Smooth muscle cell (in vitro differentiated cells): ENCODE results near the gene TEX13B. TPM values are rescaled to one million over a fixed set of nuclear protein-coding genes. Genes with fewer than 3 reads are reported as not detected.

Experiments
- DNase-seq: peaks from one replicate; lab custom pipeline; 2025; ENCODE audit not compliant: unreplicated experiment; lab: John Stamatoyannopoulos, UW
- H2AFZ ChIP-seq: fragments of 200-600 bp; sonication (generic); 2 replicates; pipeline ENCODE4 v1.6.0; 2016; ENCODE audit warnings: antibody characterized with exemption, low read depth, mild to moderate bottlenecking
- H3F3A ChIP-seq: fragments of 200-600 bp; sonication (generic); 2 replicates; pipeline ENCODE4 v1.6.0; 2017; ENCODE audit warnings: antibody characterized with exemption, low read depth
- H3K27ac ChIP-seq: fragments of 200-600 bp; sonication (generic); 2 replicates; pipeline ENCODE4 v1.5.1; 2016; ENCODE audit warnings: low read depth, mild to moderate bottlenecking
- H3K27me3 ChIP-seq: fragments of 200-600 bp; sonication (generic); 2 replicates; pipeline ENCODE4 v1.6.1; 2016; ENCODE audit warnings: low read depth, mild to moderate bottlenecking
- H3K36me3 ChIP-seq: fragments of 200-600 bp; sonication (generic); 2 replicates; pipeline ENCODE4 v1.5.1; 2016; ENCODE audit warnings: low read depth
- H3K4me1 ChIP-seq: fragments of 200-600 bp; sonication (generic); 2 replicates; pipeline ENCODE4 v1.5.1; 2016; ENCODE audit warnings: low read depth
- H3K4me2 ChIP-seq: fragments of 200-600 bp; sonication (generic); 2 replicates; pipeline ENCODE4 v1.6.0; 2016; ENCODE audit warnings: mild to moderate bottlenecking
- H3K4me3 ChIP-seq: fragments of 200-600 bp; sonication (generic); 2 replicates; pipeline ENCODE4 v1.5.1; 2016; ENCODE audit warnings: mild to moderate bottlenecking
- H3K79me2 ChIP-seq: fragments of 200-600 bp; sonication (generic); 2 replicates; pipeline ENCODE4 v1.6.0; 2016; ENCODE audit warnings: low read depth, mild to moderate bottlenecking
- H3K9ac ChIP-seq: fragments of 200-600 bp; sonication (generic); 2 replicates; pipeline ENCODE4 v1.6.0; 2016; ENCODE audit warnings: low read depth
- H3K9me3 ChIP-seq: fragments of 200-600 bp; sonication (generic); replicated peaks from 2 replicates; pipeline ENCODE4 v1.5.1; 2016; ENCODE audit warnings: low read depth
- H4K20me1 ChIP-seq: fragments of 200-600 bp; sonication (generic); 2 replicates; pipeline ENCODE4 v1.6.0; 2016; ENCODE audit warnings: low read depth
- WGBS: methylation state at CpG from one replicate; pipeline ENCODE4 v1.1.7; 2016; ENCODE audit warnings: low lambda C conversion rate; 5-methylcytosine and 5-hydroxymethylcytosine counted together
- polyA plus RNA-seq: library from polyadenylated mRNA; unstranded; fragments of >200 nt; fragmentation: Nextera tagmentation; extraction: Ambion mirVana; gene quantifications from 2 replicates; pipeline ENCODE4 v1.2.1, GENCODE V29; 2016
- total RNA-seq: library from RNA; depleted of rRNA; stranded (reverse); fragments of >200 nt; gene quantifications from 2 replicates; pipeline ENCODE4 v1.2.3, GENCODE V29; 2014
- TF ChIP-seq, protein P1 (sequence below): fragments of 200-600 bp; sonication (generic); IDR thresholded peaks from 2 replicates; pipeline ENCODE4 v1.5.1; 2017; ENCODE audit warnings: borderline replicate concordance, mild to moderate bottlenecking, antibody characterized with exemption; ENCODE audit not compliant: insufficient read depth, poor library complexity, severe bottlenecking

Gene TEX13B
- total and polyA plus RNA-seq, 2 experiments from 2014 or later = not detected

GRCh38 chrX:107940095-107940494 is 42.1 kb downstream of the TEX13B start:
- Histone ChIP-seq H3K36me3 (no peaks in the 10 kb centered on the region), H2AFZ (no peak overlapping the region), H3K4me1 (no peaks in the 10 kb centered on the region), H3K27me3 (no peaks in the 10 kb centered on the region), H3K4me2 (no peak overlapping the region), H3K27ac (no peak overlapping the region), H3K9ac (no peak overlapping the region), H3K4me3 (no peak overlapping the region), H3K9me3 (no peaks in the 10 kb centered on the region), H3F3A (no peaks in the 10 kb centered on the region), H3K79me2 (no peaks in the 10 kb centered on the region), H4K20me1 (no peaks in the 10 kb centered on the region)
- TF ChIP-seq, protein P1, sequence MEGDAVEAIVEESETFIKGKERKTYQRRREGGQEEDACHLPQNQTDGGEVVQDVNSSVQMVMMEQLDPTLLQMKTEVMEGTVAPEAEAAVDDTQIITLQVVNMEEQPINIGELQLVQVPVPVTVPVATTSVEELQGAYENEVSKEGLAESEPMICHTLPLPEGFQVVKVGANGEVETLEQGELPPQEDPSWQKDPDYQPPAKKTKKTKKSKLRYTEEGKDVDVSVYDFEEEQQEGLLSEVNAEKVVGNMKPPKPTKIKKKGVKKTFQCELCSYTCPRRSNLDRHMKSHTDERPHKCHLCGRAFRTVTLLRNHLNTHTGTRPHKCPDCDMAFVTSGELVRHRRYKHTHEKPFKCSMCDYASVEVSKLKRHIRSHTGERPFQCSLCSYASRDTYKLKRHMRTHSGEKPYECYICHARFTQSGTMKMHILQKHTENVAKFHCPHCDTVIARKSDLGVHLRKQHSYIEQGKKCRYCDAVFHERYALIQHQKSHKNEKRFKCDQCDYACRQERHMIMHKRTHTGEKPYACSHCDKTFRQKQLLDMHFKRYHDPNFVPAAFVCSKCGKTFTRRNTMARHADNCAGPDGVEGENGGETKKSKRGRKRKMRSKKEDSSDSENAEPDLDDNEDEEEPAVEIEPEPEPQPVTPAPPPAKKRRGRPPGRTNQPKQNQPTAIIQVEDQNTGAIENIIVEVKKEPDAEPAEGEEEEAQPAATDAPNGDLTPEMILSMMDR = no peak
- DNase-seq = no peak
- WGBS = 77% methylated on average over 3 of the region's 3 CpGs

DNA sequence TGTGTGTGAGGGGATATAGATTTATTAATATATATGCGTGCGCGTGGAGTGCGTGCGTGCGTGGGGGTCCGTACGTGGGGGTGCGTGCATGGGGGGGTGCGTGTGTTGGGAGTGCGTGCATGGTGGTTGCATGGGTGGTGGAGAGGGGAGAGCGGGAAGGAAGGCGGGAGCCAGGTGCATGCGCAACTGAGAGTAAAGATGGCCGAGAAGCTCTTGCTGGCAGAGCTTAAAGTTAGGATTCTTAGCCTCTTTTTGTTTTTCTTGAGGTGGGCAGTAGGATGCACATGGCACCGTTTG is 45.8 kb downstream of the TEX13B start:
- Histone ChIP-seq H3K36me3 (no peaks in the 10 kb centered on the region), H3K4me3 (peak overlapping the region; percentile 48)
- 53% methylated on average over 16 of the region's 16 CpGs for WGBS

DNA sequence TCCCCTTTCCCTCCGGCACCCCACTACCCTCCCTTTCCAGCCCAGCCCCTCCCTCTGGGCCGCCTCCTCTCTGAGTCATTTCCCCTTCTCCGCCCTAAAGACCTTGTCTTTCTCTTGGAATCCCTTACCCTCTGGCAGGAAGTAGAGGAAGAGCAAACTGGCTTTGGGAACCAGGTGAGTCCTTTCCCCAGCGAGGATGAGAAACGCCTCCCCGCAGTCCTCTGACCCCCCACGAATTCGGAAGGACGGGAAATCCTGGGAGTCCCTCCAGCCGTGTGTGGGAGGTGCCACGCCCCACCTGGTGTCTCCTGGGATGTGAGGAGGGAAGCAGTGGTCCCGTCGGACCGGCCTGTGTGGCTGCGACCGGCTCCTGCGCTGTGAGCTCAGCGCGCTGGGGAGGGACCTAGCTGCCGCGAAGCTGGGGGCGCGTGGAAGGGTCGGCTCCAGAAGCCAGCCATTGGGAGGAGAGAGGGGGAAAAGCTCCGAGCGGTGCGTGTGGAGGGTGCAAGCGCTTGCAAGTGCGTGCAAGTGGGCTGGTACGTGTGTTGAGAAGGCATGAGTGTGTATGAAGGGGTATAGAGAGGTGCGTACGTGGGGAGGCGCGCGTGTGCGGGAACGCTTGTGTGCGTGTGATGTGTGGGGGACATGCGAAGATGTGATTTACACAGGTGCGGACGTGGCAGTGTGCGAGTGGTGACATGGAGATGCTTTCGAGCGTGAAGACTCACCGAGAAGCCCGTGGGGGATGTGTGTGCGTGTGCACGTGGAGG is 46.3 kb downstream of the TEX13B start:
- H3K36me3 ChIP-seq = no peaks in the 10 kb centered on the region
- no peak overlapping the region for H3K9ac ChIP-seq
- no peaks in the 10 kb centered on the region for H3K9me3 ChIP-seq
- no peak overlapping the region for H2AFZ ChIP-seq
- H3F3A ChIP-seq = no peaks in the 10 kb centered on the region
- WGBS = 41% methylated on average over 40 of the region's 48 CpGs
- no peaks in the 10 kb centered on the region for H4K20me1 ChIP-seq
- peak overlapping the region; percentile 48 for H3K4me3 ChIP-seq
- TF ChIP-seq, protein P1 = no peak
- no peak for DNase-seq
- H3K27me3 ChIP-seq = no peaks in the 10 kb centered on the region
- no peaks in the 10 kb centered on the region for H3K79me2 ChIP-seq
- H3K4me1 ChIP-seq = no peaks in the 10 kb centered on the region
- no peak overlapping the region for H3K27ac ChIP-seq
- peak overlapping the region; percentile 84 for H3K4me2 ChIP-seq

More for the DNA sequence above, 45.8 kb downstream of the TEX13B start:
- DNase-seq = no peak
- H4K20me1 ChIP-seq = no peaks in the 10 kb centered on the region
- H3K27ac ChIP-seq = no peak overlapping the region
- H3K4me2 ChIP-seq = peak overlapping the region; percentile 84
- no peaks in the 10 kb centered on the region for H3K4me1 ChIP-seq
- H3K9ac ChIP-seq = no peak overlapping the region
- no peaks in the 10 kb centered on the region for H3K27me3 ChIP-seq
- no peaks in the 10 kb centered on the region for H3K79me2 ChIP-seq
- TF ChIP-seq, protein P1 = no peak
- H3K9me3 ChIP-seq = no peaks in the 10 kb centered on the region
- H3F3A ChIP-seq = no peaks in the 10 kb centered on the region
- H2AFZ ChIP-seq = no peak overlapping the region

- Histone ChIP-seq H3K4me2 (peak overlapping the region; percentile 84), H3K36me3 (no peaks in the 10 kb centered on the region), H4K20me1 (no peaks in the 10 kb centered on the region), H3K27ac (no peak overlapping the region), H3K9me3 (no peaks in the 10 kb centered on the region), H3K4me1 (no peaks in the 10 kb centered on the region), H3K4me3 (no peak overlapping the region), H3F3A (no peaks in the 10 kb centered on the region), H3K9ac (no peak overlapping the region), H3K79me2 (no peaks in the 10 kb centered on the region), H3K27me3 (no peaks in the 10 kb centered on the region), H2AFZ (no peak overlapping the region)
- WGBS = 75% methylated on average over 7 of the region's 7 CpGs
- DNase-seq = no peak
- TF ChIP-seq, protein P1 = no peak
Measured at GRCh38 chrX:107935200-107935599, 47.0 kb downstream of the TEX13B start.
